Measurements from ENCODE around the gene PLA2G3.

The PLA2G3 gene

GRCh38 chr22:31135706-31136105 lies 4.6 kb downstream of the PLA2G3 start:
- Histone ChIP-seq H3K79me2 (ENCODE audit: insufficient read depth, low read length) (no peaks in the 10 kb centered on the region), H3K4me2 (ENCODE audit: low read depth, low read length, poor library complexity, severe bottlenecking) (no peak overlapping the region), H3K36me3 (ENCODE audit: low read length) (no peaks in the 10 kb centered on the region), H3F3A (ENCODE audit: insufficient read depth) (no peaks in the 10 kb centered on the region), H4K20me1 (ENCODE audit: low read depth, low read length) (no peaks in the 10 kb centered on the region), H3K27ac (ENCODE audit: low read depth, low read length) (no peak overlapping the region), H3K9ac (ENCODE audit: low read length) (no peak overlapping the region), H3K9me3 (ENCODE audit: insufficient read depth, low read length) (no peaks in the 10 kb centered on the region), H2AFZ (ENCODE audit: low read depth, low read length, severe bottlenecking) (no peak overlapping the region), H3K4me3 (ENCODE audit: insufficient read depth, low read length, poor library complexity, severe bottlenecking) (no peak overlapping the region), H3K27me3 (ENCODE audit: low read length) (no peaks in the 10 kb centered on the region), H3K9me2 (replicated peaks; ENCODE audit: insufficient read depth, low read length) (no peaks in the 10 kb centered on the region)
- no peak for TF ChIP-seq EZH2phosphoT487 (conservative IDR thresholded peaks at IDR 0.05; ENCODE audit: low read length)
- TF ChIP-seq, protein P1, sequence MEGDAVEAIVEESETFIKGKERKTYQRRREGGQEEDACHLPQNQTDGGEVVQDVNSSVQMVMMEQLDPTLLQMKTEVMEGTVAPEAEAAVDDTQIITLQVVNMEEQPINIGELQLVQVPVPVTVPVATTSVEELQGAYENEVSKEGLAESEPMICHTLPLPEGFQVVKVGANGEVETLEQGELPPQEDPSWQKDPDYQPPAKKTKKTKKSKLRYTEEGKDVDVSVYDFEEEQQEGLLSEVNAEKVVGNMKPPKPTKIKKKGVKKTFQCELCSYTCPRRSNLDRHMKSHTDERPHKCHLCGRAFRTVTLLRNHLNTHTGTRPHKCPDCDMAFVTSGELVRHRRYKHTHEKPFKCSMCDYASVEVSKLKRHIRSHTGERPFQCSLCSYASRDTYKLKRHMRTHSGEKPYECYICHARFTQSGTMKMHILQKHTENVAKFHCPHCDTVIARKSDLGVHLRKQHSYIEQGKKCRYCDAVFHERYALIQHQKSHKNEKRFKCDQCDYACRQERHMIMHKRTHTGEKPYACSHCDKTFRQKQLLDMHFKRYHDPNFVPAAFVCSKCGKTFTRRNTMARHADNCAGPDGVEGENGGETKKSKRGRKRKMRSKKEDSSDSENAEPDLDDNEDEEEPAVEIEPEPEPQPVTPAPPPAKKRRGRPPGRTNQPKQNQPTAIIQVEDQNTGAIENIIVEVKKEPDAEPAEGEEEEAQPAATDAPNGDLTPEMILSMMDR (IDR thresholded peaks at IDR 0.05; ENCODE audit: insufficient read depth, low read length, poor library complexity, severe bottlenecking) = no peak

GRCh38 chr22:31134688-31135087 lies 5.6 kb downstream of the PLA2G3 start:
- H2AFZ ChIP-seq (ENCODE audit: low read depth, low read length, severe bottlenecking) = no peak overlapping the region
- H4K20me1 ChIP-seq (ENCODE audit: low read depth, low read length) = no peaks in the 10 kb centered on the region
- no peaks in the 10 kb centered on the region for H3K9me3 ChIP-seq (ENCODE audit: insufficient read depth, low read length)
- TF ChIP-seq, protein P1 (IDR thresholded peaks at IDR 0.05; ENCODE audit: insufficient read depth, low read length, poor library complexity, severe bottlenecking) = no peak
- no peak for TF ChIP-seq EZH2phosphoT487 (conservative IDR thresholded peaks at IDR 0.05; ENCODE audit: low read length)
- no peaks in the 10 kb centered on the region for H3K36me3 ChIP-seq (ENCODE audit: low read length)
- no peak overlapping the region for H3K4me3 ChIP-seq (ENCODE audit: insufficient read depth, low read length, poor library complexity, severe bottlenecking)
- H3K9ac ChIP-seq (ENCODE audit: low read length) = no peak overlapping the region
- no peak overlapping the region for H3K27ac ChIP-seq (ENCODE audit: low read depth, low read length)
- no peaks in the 10 kb centered on the region for H3K79me2 ChIP-seq (ENCODE audit: insufficient read depth, low read length)
- no peaks in the 10 kb centered on the region for H3F3A ChIP-seq (ENCODE audit: insufficient read depth)
- H3K9me2 ChIP-seq (replicated peaks; ENCODE audit: insufficient read depth, low read length) = no peaks in the 10 kb centered on the region
- H3K27me3 ChIP-seq (ENCODE audit: low read length) = no peaks in the 10 kb centered on the region
- no peak overlapping the region for H3K4me2 ChIP-seq (ENCODE audit: low read depth, low read length, poor library complexity, severe bottlenecking)

DNA sequence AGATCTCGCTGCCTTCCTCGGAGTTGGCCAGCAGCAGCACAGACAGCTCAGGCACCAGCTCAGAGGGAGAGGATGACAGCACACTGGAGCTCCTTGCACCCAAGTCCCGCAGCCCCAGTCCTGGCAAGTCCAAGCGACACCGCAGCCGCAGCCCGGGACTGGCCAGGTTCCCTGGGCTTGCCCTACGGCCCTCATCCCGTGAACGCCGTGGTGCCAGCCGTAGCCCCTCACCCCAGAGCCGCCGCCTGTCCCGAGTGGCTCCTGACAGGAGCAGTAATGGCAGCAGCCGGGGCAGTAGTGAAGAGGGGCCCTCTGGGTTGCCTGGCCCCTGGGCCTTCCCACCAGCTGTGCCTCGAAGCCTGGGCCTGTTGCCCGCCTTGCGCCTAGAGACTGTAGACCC lies 6.4 kb downstream of the PLA2G3 start:
- Histone ChIP-seq H3K4me2 (ENCODE audit: low read depth, low read length, poor library complexity, severe bottlenecking) (no peak overlapping the region), H3F3A (ENCODE audit: insufficient read depth) (no peaks in the 10 kb centered on the region), H3K9me3 (ENCODE audit: insufficient read depth, low read length) (no peaks in the 10 kb centered on the region), H3K9ac (ENCODE audit: low read length) (no peak overlapping the region), H3K27me3 (ENCODE audit: low read length) (no peaks in the 10 kb centered on the region), H3K79me2 (ENCODE audit: insufficient read depth, low read length) (no peaks in the 10 kb centered on the region), H3K4me3 (ENCODE audit: insufficient read depth, low read length, poor library complexity, severe bottlenecking) (no peak overlapping the region), H3K27ac (ENCODE audit: low read depth, low read length) (no peak overlapping the region), H3K9me2 (replicated peaks; ENCODE audit: insufficient read depth, low read length) (no peaks in the 10 kb centered on the region), H4K20me1 (ENCODE audit: low read depth, low read length) (no peaks in the 10 kb centered on the region), H3K36me3 (ENCODE audit: low read length) (no peaks in the 10 kb centered on the region), H2AFZ (ENCODE audit: low read depth, low read length, severe bottlenecking) (no peak overlapping the region)
- no peak for TF ChIP-seq EZH2phosphoT487 (conservative IDR thresholded peaks at IDR 0.05; ENCODE audit: low read length)
- TF ChIP-seq, protein P1 (IDR thresholded peaks at IDR 0.05; ENCODE audit: insufficient read depth, low read length, poor library complexity, severe bottlenecking) = no peak
